ENCODE measurements around the gene ANKRD13B.
A peak's percentile ranks its signal among the peaks of the same experiment; 100 is the strongest.

ANKRD13B gene

GRCh38 chr17:29594519-29595090 is 1.7 kb downstream of the ANKRD13B start:
- no peak for DNase-seq (ENCODE audit: low read depth in 2 of 2)

GRCh38 chr17:29595107-29595942 is 2.4 kb downstream of the ANKRD13B start:
- DNase-seq (ENCODE audit: low read depth in 2 of 2), result no peak

- no peak for DNase-seq (ENCODE audit: low read depth in 2 of 2)
These were observed 3.2 kb downstream of the ANKRD13B start for GRCh38 chr17:29595943-29596774.

GRCh38 chr17:29596811-29597210 is 3.9 kb downstream of the ANKRD13B start:
- DNase-seq (ENCODE audit: low read depth in 2 of 2), result no peak

- DNase-seq (ENCODE audit: low read depth in 2 of 2), result no peak
These were observed 4.6 kb downstream of the ANKRD13B start for GRCh38 chr17:29597361-29598172.

- DNase-seq (ENCODE audit: low read depth in 2 of 2), result no peak
These were observed 10.3 kb downstream of the ANKRD13B start for GRCh38 chr17:29603109-29603674.

GRCh38 chr17:29607557-29608195 is 14.7 kb downstream of the ANKRD13B start:
- no peak for DNase-seq (ENCODE audit: low read depth in 2 of 2)

- no peak for DNase-seq (ENCODE audit: low read depth in 2 of 2)
These were observed 16.1 kb downstream of the ANKRD13B start for GRCh38 chr17:29608986-29609385.

GRCh38 chr17:29610395-29610794 is 17.5 kb downstream of the ANKRD13B start:
- DNase-seq (ENCODE audit: low read depth in 2 of 2), result no peak

GRCh38 chr17:29611351-29612093 is 18.6 kb downstream of the ANKRD13B start:
- no peak for DNase-seq (ENCODE audit: low read depth in 2 of 2)

- DNase-seq (ENCODE audit: low read depth in 2 of 2), result no peak
These were observed 19.1 kb downstream of the ANKRD13B start for GRCh38 chr17:29612094-29612403.

- DNase-seq (ENCODE audit: low read depth in 2 of 2), result no peak
These were observed 19.7 kb downstream of the ANKRD13B start for GRCh38 chr17:29612404-29613280.

GRCh38 chr17:29613352-29613837 is 20.5 kb downstream of the ANKRD13B start:
- peak; percentile 94 to 97 for DNase-seq (ENCODE audit: low read depth in 2 of 2)

GRCh38 chr17:29613856-29614255 is 20.9 kb downstream of the ANKRD13B start:
- no peak for DNase-seq (ENCODE audit: low read depth in 2 of 2)

GRCh38 chr17:29614349-29615047 is 21.6 kb downstream of the ANKRD13B start:
- no peak for DNase-seq (ENCODE audit: low read depth in 2 of 2)

- DNase-seq (ENCODE audit: low read depth in 2 of 2), result no peak
These were observed 22.1 kb downstream of the ANKRD13B start for GRCh38 chr17:29615048-29615385.

- peak; percentile 71 to 78 for DNase-seq (ENCODE audit: low read depth in 2 of 2)
These were observed 22.8 kb downstream of the ANKRD13B start for GRCh38 chr17:29615492-29616299.

Data from activated CD4-positive, alpha-beta T cell treated with anti-CD3 and anti-CD28 coated beads for 24 hours (primary cell).